GM23338 (cell line): ENCODE results near the gene HDAC6. TPM values are rescaled to one million over a fixed set of nuclear protein-coding genes. Genes with fewer than 3 reads are reported as not detected.

ENCODE experiments used
- ATAC-seq: fragments of 200-7000 bp; cut with Tn5 transposase; 3 replicates; pipeline ENCODE4 v1.9.1; 2020
- DNase-seq: peaks from one replicate; pipeline ENCODE4 v3.0.0-alpha.2; 2015; ENCODE audit warnings: low spot score
- H2AFZ ChIP-seq: fragments of 200-600 bp; sonication (generic); 2 replicates; pipeline ENCODE4 v1.8.0; 2016; ENCODE audit warnings: antibody characterized with exemption, mild to moderate bottlenecking, moderate library complexity
- H3F3A ChIP-seq: fragments of 200-600 bp; sonication (generic); replicated peaks from 2 replicates; pipeline ENCODE4 v1.8.0; 2017; ENCODE audit warnings: antibody characterized with exemption, mixed run types, low read depth
- H3K27ac ChIP-seq: fragments of 200-600 bp; sonication (generic); 2 replicates; pipeline ENCODE4 v1.6.1; 2016; ENCODE audit warnings: low read depth
- H3K27me3 ChIP-seq: fragments of 200-600 bp; sonication (generic); 2 replicates; pipeline ENCODE4 v1.8.0; 2016; ENCODE audit warnings: mild to moderate bottlenecking, mixed run types, moderate library complexity; ENCODE audit not compliant: insufficient read depth
- H3K36me3 ChIP-seq: fragments of 200-600 bp; sonication (generic); 2 replicates; pipeline ENCODE4 v1.8.0; 2016; ENCODE audit warnings: mild to moderate bottlenecking; ENCODE audit not compliant: insufficient read depth
- H3K4me1 ChIP-seq: fragments of 200-600 bp; sonication (generic); 2 replicates; pipeline ENCODE4 v1.8.0; 2016; ENCODE audit warnings: mild to moderate bottlenecking, moderate library complexity; ENCODE audit not compliant: insufficient read depth
- H3K4me2 ChIP-seq: fragments of 200-600 bp; sonication (generic); 2 replicates; pipeline ENCODE4 v1.7.1; 2017; ENCODE audit warnings: mixed run types
- H3K4me3 ChIP-seq: fragments of 200-600 bp; sonication (generic); 2 replicates; pipeline ENCODE4 v1.6.1; 2016; ENCODE audit warnings: mixed run types
- H3K79me2 ChIP-seq: fragments of 200-600 bp; sonication (generic); replicated peaks from 2 replicates; pipeline ENCODE4 v1.8.0; 2017; ENCODE audit warnings: mild to moderate bottlenecking; ENCODE audit not compliant: insufficient read depth
- H3K9me2 ChIP-seq: fragments of 200-600 bp; sonication (generic); 2 replicates; pipeline ENCODE4 v1.8.0; 2017; ENCODE audit not compliant: insufficient read depth
- H4K20me1 ChIP-seq: fragments of 200-600 bp; sonication (generic); replicated peaks from 2 replicates; pipeline ENCODE4 v1.8.0; 2017; ENCODE audit warnings: mild to moderate bottlenecking; ENCODE audit not compliant: insufficient read depth
- H3K27ac Mint-ChIP-seq: 2 replicates; pipeline ENCODE4 v1.8.0; 2020; ENCODE audit warnings: inconsistent platforms, mild to moderate bottlenecking, moderate library complexity, mixed read lengths
- H3K27me3 Mint-ChIP-seq: 3 replicates; pipeline ENCODE4 v1.8.0; 2022; ENCODE audit warnings: low read depth, mild to moderate bottlenecking, moderate library complexity, mixed read lengths, inconsistent platforms; ENCODE audit not compliant: insufficient read depth, poor library complexity
- H3K36me3 Mint-ChIP-seq: 3 replicates; pipeline ENCODE4 v1.8.0; 2021; ENCODE audit warnings: low read depth, mild to moderate bottlenecking, inconsistent platforms, moderate library complexity, mixed read lengths
- H3K4me1 Mint-ChIP-seq: 3 replicates; pipeline ENCODE4 v1.8.0; 2020; ENCODE audit warnings: mild to moderate bottlenecking, inconsistent platforms, mixed read lengths
- H3K4me3 Mint-ChIP-seq: 3 replicates; pipeline ENCODE4 v1.8.0; 2021; ENCODE audit warnings: moderate library complexity, mild to moderate bottlenecking, inconsistent platforms, mixed read lengths
- H3K9me3 Mint-ChIP-seq: 3 replicates; pipeline ENCODE4 v1.8.0; 2020; ENCODE audit warnings: moderate library complexity, mild to moderate bottlenecking, inconsistent platforms, mixed read lengths
- EZH2 ChIP-seq: fragments of 200-600 bp; sonication (generic); IDR thresholded peaks from one replicate; pipeline ENCODE4 v1.8.0; 2017; ENCODE audit warnings: antibody characterized with exemption, mild to moderate bottlenecking, low read depth; ENCODE audit not compliant: unreplicated experiment
- JUNB ChIP-seq: IDR thresholded peaks from one replicate; pipeline ENCODE4 v1.6.1; 2016; ENCODE audit warnings: antibody characterized with exemption; ENCODE audit not compliant: unreplicated experiment
- NANOG ChIP-seq: IDR thresholded peaks from 2 replicates; pipeline ENCODE4 v1.6.1; 2016; ENCODE audit warnings: antibody characterized with exemption, borderline replicate concordance
- POLR2AphosphoS5 ChIP-seq: IDR thresholded peaks from 2 replicates; pipeline ENCODE4 v1.6.1; 2016; ENCODE audit warnings: antibody characterized with exemption, low read depth
- STAT1 ChIP-seq: IDR thresholded peaks from one replicate; pipeline ENCODE4 v1.6.1; 2016; ENCODE audit warnings: antibody characterized with exemption; ENCODE audit not compliant: unreplicated experiment
- ZNF114 ChIP-seq: fragments of 250-450 bp; sonication (Bioruptor Pico); IDR thresholded peaks from 2 replicates; pipeline ENCODE4 v1.5.0; 2020; ENCODE audit warnings: mild to moderate bottlenecking, moderate library complexity
- polyA plus RNA-seq: library from polyadenylated mRNA; unstranded; fragments of >200 nt; fragmentation: Nextera tagmentation; extraction: Ambion mirVana; gene quantifications from 2 replicates; pipeline ENCODE4 v1.2.1, GENCODE V29; 2016
- total RNA-seq: library from RNA; depleted of rRNA; stranded (reverse); fragments of >200 nt; shearing (Covaris generic); gene quantifications from 2 replicates; pipeline ENCODE4 v1.2.3, GENCODE V29; 2014
- TF ChIP-seq, protein P1 (sequence below), 2 experiments: fragments of 200-600 bp in 1 of 2; sonication (generic) in 1 of 2; conservative IDR thresholded peaks; 2 replicates each; pipeline versions ENCODE4 v1.5.1 to v1.6.1; 2016 to 2017; ENCODE audit warnings: antibody characterized with exemption in 2 of 2, low read depth in 2 of 2, mild to moderate bottlenecking in 2 of 2, moderate library complexity in 1 of 2
- TF ChIP-seq, protein P2 (sequence below): IDR thresholded peaks from one replicate; pipeline ENCODE4 v1.6.1; 2018; ENCODE audit warnings: antibody characterized with exemption; ENCODE audit not compliant: unreplicated experiment
- TF ChIP-seq, protein P3 (sequence below): IDR thresholded peaks from 2 replicates; pipeline ENCODE4 v1.6.1; 2016; ENCODE audit warnings: antibody characterized with exemption

The HDAC6 gene
- total and polyA plus RNA-seq, 2 experiments from 2014 or later = 33.0 to 49.8 TPM

DNA sequence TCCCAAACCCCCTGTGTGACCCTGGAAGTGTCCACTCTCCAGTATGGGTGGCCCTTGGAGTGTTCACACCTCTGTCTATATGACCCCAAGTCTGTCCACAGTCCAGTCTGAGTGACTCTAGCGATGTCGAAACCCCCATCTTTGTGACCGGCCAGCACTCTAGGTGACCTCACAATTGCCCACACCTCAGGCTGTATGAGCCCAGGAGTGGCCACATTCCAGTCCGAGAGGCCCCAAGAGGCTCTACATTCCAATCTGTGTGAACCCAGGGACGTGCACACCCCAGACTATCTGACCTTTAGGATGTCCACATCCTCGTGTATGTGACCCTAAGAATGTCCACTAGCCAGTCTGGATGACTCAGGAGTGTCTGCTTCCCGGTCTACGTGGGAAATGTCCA lies 47.6 kb upstream of the HDAC6 start (continued):
- no peak for TF ChIP-seq JUNB
- no peak for TF ChIP-seq POLR2AphosphoS5
- no peak for TF ChIP-seq STAT1
- TF ChIP-seq EZH2 = no peak
- TF ChIP-seq, protein P1, sequence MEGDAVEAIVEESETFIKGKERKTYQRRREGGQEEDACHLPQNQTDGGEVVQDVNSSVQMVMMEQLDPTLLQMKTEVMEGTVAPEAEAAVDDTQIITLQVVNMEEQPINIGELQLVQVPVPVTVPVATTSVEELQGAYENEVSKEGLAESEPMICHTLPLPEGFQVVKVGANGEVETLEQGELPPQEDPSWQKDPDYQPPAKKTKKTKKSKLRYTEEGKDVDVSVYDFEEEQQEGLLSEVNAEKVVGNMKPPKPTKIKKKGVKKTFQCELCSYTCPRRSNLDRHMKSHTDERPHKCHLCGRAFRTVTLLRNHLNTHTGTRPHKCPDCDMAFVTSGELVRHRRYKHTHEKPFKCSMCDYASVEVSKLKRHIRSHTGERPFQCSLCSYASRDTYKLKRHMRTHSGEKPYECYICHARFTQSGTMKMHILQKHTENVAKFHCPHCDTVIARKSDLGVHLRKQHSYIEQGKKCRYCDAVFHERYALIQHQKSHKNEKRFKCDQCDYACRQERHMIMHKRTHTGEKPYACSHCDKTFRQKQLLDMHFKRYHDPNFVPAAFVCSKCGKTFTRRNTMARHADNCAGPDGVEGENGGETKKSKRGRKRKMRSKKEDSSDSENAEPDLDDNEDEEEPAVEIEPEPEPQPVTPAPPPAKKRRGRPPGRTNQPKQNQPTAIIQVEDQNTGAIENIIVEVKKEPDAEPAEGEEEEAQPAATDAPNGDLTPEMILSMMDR (conservative IDR thresholded peaks at IDR 0.05; ENCODE audit: low read depth in 2 of 2) = no peak
- TF ChIP-seq, protein P2, sequence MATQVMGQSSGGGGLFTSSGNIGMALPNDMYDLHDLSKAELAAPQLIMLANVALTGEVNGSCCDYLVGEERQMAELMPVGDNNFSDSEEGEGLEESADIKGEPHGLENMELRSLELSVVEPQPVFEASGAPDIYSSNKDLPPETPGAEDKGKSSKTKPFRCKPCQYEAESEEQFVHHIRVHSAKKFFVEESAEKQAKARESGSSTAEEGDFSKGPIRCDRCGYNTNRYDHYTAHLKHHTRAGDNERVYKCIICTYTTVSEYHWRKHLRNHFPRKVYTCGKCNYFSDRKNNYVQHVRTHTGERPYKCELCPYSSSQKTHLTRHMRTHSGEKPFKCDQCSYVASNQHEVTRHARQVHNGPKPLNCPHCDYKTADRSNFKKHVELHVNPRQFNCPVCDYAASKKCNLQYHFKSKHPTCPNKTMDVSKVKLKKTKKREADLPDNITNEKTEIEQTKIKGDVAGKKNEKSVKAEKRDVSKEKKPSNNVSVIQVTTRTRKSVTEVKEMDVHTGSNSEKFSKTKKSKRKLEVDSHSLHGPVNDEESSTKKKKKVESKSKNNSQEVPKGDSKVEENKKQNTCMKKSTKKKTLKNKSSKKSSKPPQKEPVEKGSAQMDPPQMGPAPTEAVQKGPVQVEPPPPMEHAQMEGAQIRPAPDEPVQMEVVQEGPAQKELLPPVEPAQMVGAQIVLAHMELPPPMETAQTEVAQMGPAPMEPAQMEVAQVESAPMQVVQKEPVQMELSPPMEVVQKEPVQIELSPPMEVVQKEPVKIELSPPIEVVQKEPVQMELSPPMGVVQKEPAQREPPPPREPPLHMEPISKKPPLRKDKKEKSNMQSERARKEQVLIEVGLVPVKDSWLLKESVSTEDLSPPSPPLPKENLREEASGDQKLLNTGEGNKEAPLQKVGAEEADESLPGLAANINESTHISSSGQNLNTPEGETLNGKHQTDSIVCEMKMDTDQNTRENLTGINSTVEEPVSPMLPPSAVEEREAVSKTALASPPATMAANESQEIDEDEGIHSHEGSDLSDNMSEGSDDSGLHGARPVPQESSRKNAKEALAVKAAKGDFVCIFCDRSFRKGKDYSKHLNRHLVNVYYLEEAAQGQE = no peak
- TF ChIP-seq NANOG = no peak
- TF ChIP-seq ZNF114 (CRISPR knock-in tag) = no peak

DNA sequence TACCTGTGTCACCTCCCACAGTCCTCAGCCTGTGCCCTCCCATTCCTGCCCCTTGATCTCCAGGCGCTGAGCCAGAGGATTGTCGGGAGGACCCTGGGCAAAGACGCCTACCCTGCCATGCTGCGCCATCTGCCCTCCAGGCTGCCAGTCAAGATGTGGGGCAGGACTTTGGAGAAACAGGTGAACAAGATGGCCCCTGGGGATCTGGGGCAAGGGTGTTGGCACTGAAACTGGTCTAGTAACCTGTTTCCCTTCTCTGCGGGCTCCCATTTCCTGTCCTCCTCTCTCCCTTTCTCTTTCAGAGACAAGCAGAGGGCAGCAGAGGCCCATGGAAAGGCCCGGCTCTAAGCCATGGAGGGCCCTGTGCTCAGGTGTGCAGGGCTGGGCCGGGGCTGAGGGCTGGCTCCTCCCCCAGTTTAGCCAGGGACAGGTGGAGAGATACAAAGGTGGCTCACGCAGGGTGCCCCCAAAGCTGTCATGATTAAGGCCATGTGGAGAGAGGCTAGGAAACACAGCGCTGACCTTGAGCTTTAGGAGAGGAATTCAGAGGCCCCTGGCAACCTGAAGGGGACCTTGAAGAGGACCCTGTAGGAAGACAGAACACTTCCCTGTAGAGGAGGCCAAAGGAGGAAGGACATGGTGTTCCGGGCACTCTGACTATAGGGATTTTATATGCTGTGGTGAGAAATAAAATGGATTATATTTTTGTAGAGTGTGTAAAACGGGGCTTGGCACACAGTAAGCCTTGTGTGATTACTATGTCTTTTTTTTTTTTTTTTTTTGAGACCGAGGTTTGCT lies 40.0 kb upstream of the HDAC6 start, which contains the start of gene GLOD5:
Gene GLOD5, plus strand, starts transcription at position 74 of the 798 bp plus-strand sequence. Its CDS starts 44 bp downstream, at position 118.
- Histone ChIP-seq H3F3A (no peaks in the 10 kb centered on the region), H3K4me1 (no peaks in the 10 kb centered on the region), H3K36me3 (no peaks in the 10 kb centered on the region), H3K4me3 (no peak within 1 kb of the TSS), H3K27me3 (no peaks in the 10 kb centered on the region), H4K20me1 (no peaks in the 10 kb centered on the region), H3K27ac (no peak within 1 kb of the TSS), H3K9me2 (no peaks in the 10 kb centered on the region), H3K79me2 (no peaks in the 10 kb centered on the region), H2AFZ (peak within 1 kb of the TSS; percentile 95), H3K4me2 (peak within 1 kb of the TSS; percentile 48; the same call in 1 of the 2 replicates)
- peaks cover 7% of the 10 kb centered on the region; the same call in 2 of the 3 replicates for H3K4me1 Mint-ChIP-seq
- peak within 1 kb of the TSS; percentile 40; the same call in 1 of the 3 replicates for H3K4me3 Mint-ChIP-seq
- peaks cover 2% of the 10 kb centered on the region for H3K27me3 Mint-ChIP-seq
- no peaks in the 10 kb centered on the region; the same call in 2 of the 3 replicates for H3K9me3 Mint-ChIP-seq
- no peaks in the 10 kb centered on the region for H3K36me3 Mint-ChIP-seq
- peak; percentile 82 for DNase-seq
- no peak for TF ChIP-seq STAT1
- TF ChIP-seq, protein P3, sequence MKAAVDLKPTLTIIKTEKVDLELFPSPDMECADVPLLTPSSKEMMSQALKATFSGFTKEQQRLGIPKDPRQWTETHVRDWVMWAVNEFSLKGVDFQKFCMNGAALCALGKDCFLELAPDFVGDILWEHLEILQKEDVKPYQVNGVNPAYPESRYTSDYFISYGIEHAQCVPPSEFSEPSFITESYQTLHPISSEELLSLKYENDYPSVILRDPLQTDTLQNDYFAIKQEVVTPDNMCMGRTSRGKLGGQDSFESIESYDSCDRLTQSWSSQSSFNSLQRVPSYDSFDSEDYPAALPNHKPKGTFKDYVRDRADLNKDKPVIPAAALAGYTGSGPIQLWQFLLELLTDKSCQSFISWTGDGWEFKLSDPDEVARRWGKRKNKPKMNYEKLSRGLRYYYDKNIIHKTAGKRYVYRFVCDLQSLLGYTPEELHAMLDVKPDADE = peak; percentile 34; the same call in 1 of the 2 replicates
- TF ChIP-seq NANOG = no peak
- TF ChIP-seq, protein P1 (conservative IDR thresholded peaks at IDR 0.05; ENCODE audit: low read depth in 2 of 2) = peak; percentile 46 to 79
- TF ChIP-seq, protein P2 = no peak
- TF ChIP-seq ZNF114 (CRISPR knock-in tag) = no peak
- peak within 1 kb of the TSS; percentile 96 for H3K27ac Mint-ChIP-seq
- peak; percentile 100 for ATAC-seq
